Right lung (tissue), 5 donors: Measurements from ENCODE around the gene MOXD1. TPM values are rescaled to one million over a fixed set of nuclear protein-coding genes. Genes with fewer than 3 reads are reported as not detected.
A peak's percentile ranks its signal among the peaks of the same experiment; 100 is the strongest.

Experiments used
- DNase-seq, 2 donors: peaks; one replicate each; pipeline ENCODE4 v3.0.0-alpha.2; 2013
- polyA plus RNA-seq, 5 donors: library from polyadenylated mRNA; unstranded; fragments of 120-200 nt; gene quantifications; one replicate each; pipeline versions ENCODE4 v1.2.1 to v1.2.3, GENCODE V29; 2013; ENCODE audit warnings: inconsistent platforms in 1 of 5, low replicate concordance in 1 of 5; ENCODE audit not compliant: insufficient read length in 5 of 5, insufficient read depth in 1 of 5

MOXD1 gene
- polyA plus RNA-seq, 5 donors = 53.6 to 85.6 (median 59.4) TPM

GRCh38 chr6:132401618-132402285, 477 bp upstream of the MOXD1 start:
- DNase-seq = no peak

- DNase-seq = no peak
Observed at GRCh38 chr6:132400555-132400882, 756 bp downstream of the MOXD1 start.

DNA sequence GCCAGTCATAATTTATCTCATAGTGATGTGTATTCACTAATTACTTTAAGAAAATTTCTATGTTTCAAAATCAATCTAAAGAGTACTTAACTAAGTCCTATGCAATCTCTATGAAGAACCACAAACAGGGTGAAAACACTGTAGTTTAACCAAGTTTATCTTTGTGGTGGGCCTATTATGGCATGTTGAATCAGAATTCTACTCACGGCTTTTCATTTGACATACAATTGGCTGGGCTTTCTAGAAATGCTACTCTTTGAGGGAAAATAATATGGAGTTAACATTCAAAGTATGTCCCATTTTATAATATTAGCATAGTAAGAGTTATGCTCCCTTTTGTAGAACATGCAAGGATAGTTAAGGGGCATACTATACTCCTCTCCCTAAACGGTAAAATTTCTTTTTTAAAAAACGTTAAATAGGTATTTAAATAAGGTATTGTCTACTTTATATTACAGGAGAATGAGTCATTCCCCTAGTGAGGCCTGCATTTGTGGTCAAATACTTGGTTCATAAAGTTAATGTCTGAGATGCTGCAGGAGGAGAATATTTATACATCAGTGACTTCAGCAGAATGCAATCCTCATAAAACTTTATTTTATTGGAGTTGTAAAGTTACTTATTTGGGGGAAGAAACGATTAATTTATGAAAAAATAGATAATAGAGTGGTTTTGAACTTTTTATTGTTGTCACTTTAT, 1.8 kb downstream of the MOXD1 start:
- DNase-seq = no peak

DNA sequence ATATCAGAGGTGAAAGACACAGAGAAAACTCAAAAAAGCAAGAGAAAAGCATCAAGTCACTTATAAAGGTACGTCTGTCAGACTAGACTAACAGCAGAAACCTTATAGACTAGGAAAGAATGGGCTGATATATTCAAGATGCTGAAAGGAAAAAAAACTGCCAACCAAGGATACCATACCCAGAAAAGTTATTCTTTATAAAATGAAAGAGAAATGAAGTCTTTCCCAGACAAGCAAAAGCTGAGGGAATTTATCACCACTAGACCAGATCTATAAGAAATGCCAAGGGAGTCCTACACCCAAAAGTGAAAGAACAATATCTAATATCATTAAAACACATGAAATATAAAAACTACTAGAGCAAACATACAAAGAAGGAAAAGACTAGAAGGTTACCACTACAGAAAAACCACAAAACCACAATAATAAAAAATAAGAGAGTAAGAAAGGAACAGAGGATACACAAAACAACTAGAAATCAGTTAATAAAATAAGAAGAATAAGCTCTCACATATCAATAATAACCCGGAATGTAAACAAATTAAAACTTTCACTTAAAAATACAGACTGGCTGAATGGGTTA, 6.2 kb downstream of the MOXD1 start:
- no peak for DNase-seq

- DNase-seq = no peak
Observed at GRCh38 chr6:132392792-132393191, 8.5 kb downstream of the MOXD1 start.

- DNase-seq = no peak
Observed at GRCh38 chr6:132392270-132392646, 9.0 kb downstream of the MOXD1 start.

- peak; percentile 91 to 94 for DNase-seq
Observed at GRCh38 chr6:132391391-132392269, 9.6 kb downstream of the MOXD1 start.

- DNase-seq = no peak
Observed at GRCh38 chr6:132390451-132390850, 10.8 kb downstream of the MOXD1 start.

DNA sequence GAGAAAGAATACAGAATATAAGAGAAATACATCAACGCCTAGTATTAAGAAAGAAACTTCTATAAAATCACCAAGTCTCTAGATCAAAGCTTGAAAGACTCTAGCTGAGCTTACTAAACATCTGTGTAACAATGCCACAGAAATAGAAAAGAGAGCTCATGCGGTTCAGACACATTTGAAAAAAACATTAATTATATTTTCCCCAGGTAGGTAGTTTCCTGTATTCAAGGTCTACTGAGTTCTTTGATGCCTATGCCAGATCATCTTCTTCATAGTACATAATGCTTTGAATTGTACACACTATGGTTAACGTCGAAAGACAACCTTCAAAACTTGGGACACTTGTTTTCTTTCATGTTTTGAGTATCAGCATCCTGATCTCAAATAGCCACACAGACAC, 11.3 kb downstream of the MOXD1 start:
- no peak for DNase-seq

DNA sequence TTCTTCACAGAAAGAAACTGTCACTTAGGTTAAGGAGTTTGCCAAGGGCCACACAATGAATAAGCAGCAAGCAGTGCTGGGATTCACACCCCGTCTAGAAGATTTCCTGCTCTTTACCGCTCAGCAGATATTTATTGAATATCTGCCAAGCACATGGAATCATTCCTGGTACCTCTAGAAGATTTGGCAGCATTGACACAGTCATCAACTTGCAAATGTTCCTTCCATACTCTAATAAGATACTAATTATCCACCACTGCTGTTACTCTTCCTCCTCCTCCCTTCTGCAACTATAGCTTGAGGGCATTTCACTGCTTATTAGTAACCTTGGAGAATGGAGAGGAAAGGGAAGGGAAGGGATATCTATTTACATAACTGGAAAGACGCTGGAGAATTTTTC, 13.0 kb downstream of the MOXD1 start:
- no peak for DNase-seq

GRCh38 chr6:132382630-132383175, 18.6 kb downstream of the MOXD1 start:
- DNase-seq = no peak

DNA sequence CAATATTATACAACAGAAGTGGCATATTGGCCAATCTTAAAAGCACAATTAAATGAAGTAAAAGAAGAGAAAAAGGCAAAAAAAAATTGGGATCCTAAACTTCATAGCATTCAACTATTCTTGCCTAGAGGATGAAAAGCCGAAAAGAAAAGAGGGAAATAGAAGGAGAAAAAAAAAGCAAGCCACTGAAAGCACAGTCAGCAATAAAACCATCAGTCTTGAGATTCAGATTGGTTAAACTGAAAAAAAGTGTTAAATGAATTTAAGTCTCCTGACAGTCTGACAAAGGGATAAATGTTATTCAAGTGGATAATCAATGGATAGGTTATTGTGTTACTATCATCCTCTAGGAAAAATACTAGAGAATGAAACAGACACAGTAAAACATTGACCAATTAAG, 19.9 kb downstream of the MOXD1 start:
- DNase-seq = no peak

- peak; percentile 62 to 69 for DNase-seq
Observed at GRCh38 chr6:132380358-132381029, 20.8 kb downstream of the MOXD1 start.

GRCh38 chr6:132369526-132369925, 31.7 kb downstream of the MOXD1 start:
- no peak for DNase-seq

DNA sequence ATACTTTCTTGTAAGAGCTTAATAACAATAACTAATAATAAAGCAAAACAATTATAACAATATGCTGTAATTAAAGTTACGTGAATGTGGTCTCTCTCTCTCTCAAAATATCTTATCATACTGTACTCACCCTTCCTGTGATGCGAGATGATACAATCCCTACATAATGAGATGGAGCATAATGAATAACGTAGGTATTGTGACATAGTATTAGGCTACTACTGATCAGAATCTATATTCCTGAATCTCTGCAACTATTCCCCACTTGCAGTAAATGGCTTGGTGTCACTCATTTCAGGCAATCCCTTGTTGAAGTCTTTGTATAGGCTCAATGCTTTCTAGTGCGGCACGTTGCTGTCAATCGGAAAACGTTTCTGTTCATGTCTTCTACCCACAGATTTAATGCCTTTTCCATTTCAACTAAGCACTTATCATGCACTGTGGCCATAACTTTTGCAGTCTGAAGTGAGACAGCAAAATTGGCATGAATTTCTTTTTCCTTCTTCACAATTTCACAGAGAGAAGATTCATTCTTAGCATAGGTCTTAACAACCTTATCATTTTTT, 32.3 kb downstream of the MOXD1 start:
- no peak for DNase-seq

- DNase-seq = peak in 1 of 2 donors; percentile 52
Observed at GRCh38 chr6:132365281-132365907, 35.9 kb downstream of the MOXD1 start.

DNA sequence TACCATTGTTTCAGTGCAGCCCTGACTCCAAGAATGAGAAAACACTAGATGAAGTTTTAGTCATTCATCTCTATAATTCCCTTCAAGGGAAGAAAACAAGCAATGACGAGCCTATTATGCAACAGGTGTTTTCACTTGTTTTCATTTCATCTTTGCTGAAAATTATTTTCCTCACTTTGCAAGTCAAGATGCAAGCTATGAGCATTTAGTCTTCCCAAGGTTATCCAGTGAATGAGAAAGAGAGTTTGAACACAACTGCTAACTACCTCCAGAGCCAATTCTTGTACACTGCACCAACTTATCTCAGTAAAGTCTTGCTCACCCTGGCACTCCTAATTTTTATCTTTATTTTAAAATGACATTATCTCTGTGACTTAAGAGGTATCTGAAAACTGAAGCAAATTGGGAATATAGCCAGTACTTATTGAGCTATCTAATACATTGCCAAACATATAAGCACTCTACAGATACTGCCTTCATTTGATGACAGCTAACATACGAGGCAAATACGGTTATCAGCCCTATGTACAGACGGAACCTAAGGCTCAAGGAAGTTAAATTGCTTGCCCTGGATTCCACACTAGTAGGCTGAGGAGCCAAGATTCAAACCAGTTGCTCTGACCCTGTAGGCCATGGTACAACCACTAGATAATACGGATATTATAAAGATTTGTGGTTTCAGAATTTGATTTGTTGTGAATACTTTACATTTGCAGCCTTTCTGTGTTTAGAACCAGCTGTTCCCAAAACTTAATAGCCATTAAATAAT, 36.8 kb downstream of the MOXD1 start:
- peak in 1 of 2 donors; percentile 32 for DNase-seq

GRCh38 chr6:132362442-132363185, 38.7 kb downstream of the MOXD1 start:
- peak in 1 of 2 donors; percentile 46 for DNase-seq

DNA sequence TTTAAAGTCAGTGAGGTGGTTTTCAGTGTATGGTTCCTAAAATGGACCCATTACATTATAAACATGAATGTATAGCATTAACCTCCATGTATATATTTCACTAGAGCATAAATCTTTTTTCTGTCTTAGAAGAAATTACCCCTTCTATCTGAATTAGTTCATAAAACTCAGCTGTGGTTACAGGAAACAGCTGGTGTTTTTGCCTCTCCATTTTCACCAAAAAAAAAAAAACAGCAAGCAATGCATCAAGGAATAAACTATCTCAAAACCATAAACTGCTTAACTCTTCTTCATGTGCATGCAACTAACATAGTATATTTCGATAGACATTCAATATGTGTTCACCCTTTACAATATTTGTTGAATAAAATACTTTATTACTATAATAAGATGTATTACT, 40.2 kb downstream of the MOXD1 start:
- DNase-seq = no peak
